Psoas muscle (tissue), 8 donors: ENCODE results near the gene KIF1A. TPM values are rescaled to one million over a fixed set of nuclear protein-coding genes. Genes with fewer than 3 reads are reported as not detected.

Experiments used
- ATAC-seq, 4 donors: fragments of 200-7000 bp; cut with Tn5 transposase; one replicate each; pipeline ENCODE4 v1.9.1; 2020; ENCODE audit warnings: moderate library complexity in 3 of 4, mild to moderate bottlenecking in 2 of 4
- DNase-seq, 2 donors: peaks; one replicate each; pipeline ENCODE4 v3.0.0-alpha.2; 2020
- H3K27ac ChIP-seq: fragments of 200-600 bp; one replicate; pipeline ENCODE4 v1.8.0; 2022
- H3K27me3 ChIP-seq, 3 donors: fragments of 200-600 bp in 1 of 3; one replicate each; pipeline versions ENCODE4 v1.6.1 to v1.8.0; 2013 to 2022; ENCODE audit warnings: low read length in 2 of 3, mild to moderate bottlenecking in 2 of 3, moderate library complexity in 1 of 3; ENCODE audit not compliant: insufficient read depth in 3 of 3
- H3K36me3 ChIP-seq, 2 donors: fragments of 200-600 bp in 1 of 2; one replicate each; pipeline versions ENCODE4 v1.6.1 to v1.8.0; 2013 to 2022; ENCODE audit warnings: low read depth in 1 of 2, mild to moderate bottlenecking in 1 of 2, moderate library complexity in 1 of 2; ENCODE audit not compliant: insufficient read depth in 1 of 2
- H3K4me1 ChIP-seq: fragments of 200-600 bp; one replicate; pipeline ENCODE4 v1.8.0; 2022
- H3K4me3 ChIP-seq: fragments of 200-600 bp; one replicate; pipeline ENCODE4 v1.8.0; 2022; ENCODE audit warnings: mild to moderate bottlenecking
- H3K9me3 ChIP-seq: fragments of 200-600 bp; one replicate; pipeline ENCODE4 v1.8.0; 2022
- CTCF ChIP-seq: fragments of 200-600 bp; IDR thresholded peaks from one replicate; pipeline ENCODE4 v1.8.0; 2022; ENCODE audit warnings: antibody characterized with exemption
- WGBS, 3 donors: extraction: QIAGEN DNeasy Blood & Tissue Kit; methylation state at CpG; one replicate each; pipeline versions ENCODE4 v1.1.6 to v1.1.7; 2013; 5-methylcytosine and 5-hydroxymethylcytosine counted together
- intact Hi-C, 2 donors: fragments of 100-400 bp; cut with DNase I; formaldehyde crosslinking; loops; one replicate each; pipeline versions ENCODE4 v1.11.0 to v1.14.2; 2022
- polyA plus RNA-seq, 3 donors: library from polyadenylated mRNA; stranded (reverse); fragments of 200-250 nt; gene quantifications; one replicate each; pipeline ENCODE4 v1.2.3, GENCODE V29; 2013
- total RNA-seq, 4 donors: library from RNA; stranded (reverse); fragmentation: NEBNext Ultra II Directional in 2 of 4; extraction: Animal tissue kit (Norgen Biotek cat#: 25700) in 2 of 4; gene quantifications; one replicate each; pipeline versions ENCODE4 v1.2.1 to v1.2.4, GENCODE V29; 2021 to 2023
- donor health status: healthy with polysubstance abuse.
- donor health status: DM: no; HTN: no; CAD: no; lungs with moderate emphysema.
- donor health status: Bipolar disorder and iron deficiency.
- donor health status: healthy.
- donor health status: DM: yes; HTN: yes; CAD: no.
- donor health status: DM: no; HTN: no; CAD: no.
- donor health status: DM: no; HTN: no; CAD: no.
- donor health status: DM: yes; HTN: yes; CAD: no.

The KIF1A gene
- total and polyA plus RNA-seq, 7 donors: 0.01 to 1.2 (median 0.12) TPM; not detected in 2

DNA sequence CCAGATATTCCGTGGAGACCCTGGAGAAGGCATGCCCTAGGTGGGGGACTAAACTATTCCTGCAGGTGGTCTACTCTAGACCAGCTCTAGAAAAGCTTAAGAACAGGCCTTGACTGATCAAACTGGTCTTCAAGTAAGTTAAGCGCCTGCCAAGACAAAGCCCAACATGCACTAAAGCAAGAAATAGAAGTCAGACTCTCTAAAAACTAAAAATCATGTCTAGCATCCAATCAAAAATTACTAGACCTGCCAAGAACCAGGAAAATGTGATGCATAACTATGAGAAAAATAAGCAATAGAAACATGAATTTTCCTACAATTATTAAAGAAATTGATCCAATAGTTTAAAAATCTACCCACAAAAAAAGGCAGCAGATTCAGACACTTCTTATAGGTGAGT, 13.6 kb downstream of the KIF1A start:
- no peak for ATAC-seq
- Histone ChIP-seq H3K27me3 (peaks cover 0 to 16% (median 0%) of the 10 kb centered on the region in 3 donors), H3K36me3 (no peaks in the 10 kb centered on the region), H3K4me3 (no peak overlapping the region), H3K27ac (no peak overlapping the region), H3K4me1 (no peaks in the 10 kb centered on the region), H3K9me3 (no peaks in the 10 kb centered on the region)
- intact Hi-C loops: loop anchor here in 1 of 2 donors (10.0 kb wide), 1 partner anchor 1372 kb away; no protein-coding TSS in a partner anchor
- WGBS, 3 donors: 93% methylated on average over 2 of the region's 2 CpGs
- no peak for DNase-seq
- no peak for TF ChIP-seq CTCF

GRCh38 chr2:240806006-240806405, 14.0 kb downstream of the KIF1A start:
- H3K9me3 ChIP-seq: no peaks in the 10 kb centered on the region
- WGBS, 3 donors: 85 to 92% (median 92%) methylated on average over 4 of the region's 4 CpGs
- no peaks in the 10 kb centered on the region for H3K36me3 ChIP-seq
- intact Hi-C loops: loop anchor here in 1 of 2 donors (10.0 kb wide), 1 partner anchor 1371 kb away; no protein-coding TSS in a partner anchor
- no peak overlapping the region for H3K4me3 ChIP-seq
- DNase-seq (no peak), ATAC-seq (no peak)
- TF ChIP-seq CTCF: no peak
- no peak overlapping the region for H3K27ac ChIP-seq
- peaks cover 0 to 20% (median 0%) of the 10 kb centered on the region in 3 donors for H3K27me3 ChIP-seq
- H3K4me1 ChIP-seq: no peaks in the 10 kb centered on the region

GRCh38 chr2:240803191-240803590, 16.8 kb downstream of the KIF1A start:
- Histone ChIP-seq H3K27me3 (peaks cover 0 to 34% (median 7%) of the 10 kb centered on the region in 3 donors), H3K4me3 (no peak overlapping the region), H3K36me3 (no peaks in the 10 kb centered on the region), H3K9me3 (no peaks in the 10 kb centered on the region), H3K4me1 (no peaks in the 10 kb centered on the region), H3K27ac (no peak overlapping the region)
- ATAC-seq (no peak), DNase-seq (no peak)
- no peak for TF ChIP-seq CTCF
- intact Hi-C loops: loop anchor here in 1 of 2 donors (10.0 kb wide), 1 partner anchor 1368 kb away; no protein-coding TSS in a partner anchor
- WGBS, 3 donors: 78 to 87% (median 82%) methylated on average over 8 of the region's 8 CpGs

DNA sequence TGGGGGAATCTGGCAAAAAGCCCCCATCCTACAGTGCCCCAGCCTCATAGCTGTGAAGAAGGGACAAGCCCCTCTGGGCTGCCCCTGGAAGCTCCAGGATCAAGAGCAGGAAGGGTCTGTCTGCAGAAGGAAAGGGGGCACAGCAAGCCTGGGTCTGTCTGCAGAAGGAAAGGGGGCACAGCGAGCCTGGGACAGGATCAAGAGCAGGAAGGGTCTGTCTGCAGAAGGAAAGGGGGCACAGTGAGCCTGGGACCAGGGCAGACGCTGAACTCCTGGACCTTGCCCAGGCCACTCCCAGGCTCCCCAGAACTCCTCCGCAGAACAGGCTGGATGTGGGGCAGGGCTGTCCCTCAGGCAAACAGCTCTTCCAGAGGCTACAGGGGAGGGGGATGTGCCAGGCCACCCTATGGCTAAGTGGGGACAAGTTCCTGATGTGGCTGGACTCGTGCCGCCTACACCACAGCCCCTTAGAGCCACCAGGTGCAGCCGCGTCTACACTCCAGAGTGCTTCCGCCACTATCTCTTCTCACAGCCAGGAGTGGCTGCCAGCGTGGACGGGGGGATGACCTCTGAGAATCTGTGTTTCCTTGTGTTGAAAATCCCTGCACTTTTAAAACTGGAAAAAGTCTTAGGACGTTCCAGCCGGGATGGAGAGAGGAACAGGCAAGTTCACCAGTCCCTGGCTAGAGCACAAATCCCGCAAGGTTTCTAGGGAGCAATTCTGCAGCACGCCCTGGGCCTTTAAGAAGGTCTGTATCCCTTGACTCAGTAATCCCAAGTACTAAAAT, 20.8 kb downstream of the KIF1A start:
- 50 to 58% (median 55%) methylated on average over 14 of the region's 14 CpGs for WGBS, 3 donors
- Histone ChIP-seq H3K27ac (no peak overlapping the region), H3K4me1 (no peaks in the 10 kb centered on the region), H3K4me3 (no peak overlapping the region), H3K36me3 (no peaks in the 10 kb centered on the region), H3K9me3 (no peaks in the 10 kb centered on the region), H3K27me3 (peaks cover 0 to 48% (median 13%) of the 10 kb centered on the region in 3 donors)
- intact Hi-C loops: no loop called here
- DNase-seq (peak in 1 of 2 donors; percentile 5), ATAC-seq (no peak)
- no peak for TF ChIP-seq CTCF
